GM12874 (cell line): ENCODE data around the gene MBD4.

Source experiments
- TF ChIP-seq, protein P1 (sequence below): IDR thresholded peaks from 2 replicates; pipeline ENCODE4 v1.5.1; 2011; ENCODE audit warnings: low read depth, mild to moderate bottlenecking, control low read depth, low read length, moderate library complexity; ENCODE audit not compliant: insufficient read depth

Gene MBD4

GRCh38 chr3:129439817-129440617 is at the start of gene MBD4, which contains the start of gene IFT122:
Gene MBD4 (minus strand): TSS chr3:129439948. CDS start chr3:129439833, 115 bp downstream.
Gene IFT122 (plus strand): TSS chr3:129440224. CDS start chr3:129440331, 107 bp downstream.
- TF ChIP-seq, protein P1, sequence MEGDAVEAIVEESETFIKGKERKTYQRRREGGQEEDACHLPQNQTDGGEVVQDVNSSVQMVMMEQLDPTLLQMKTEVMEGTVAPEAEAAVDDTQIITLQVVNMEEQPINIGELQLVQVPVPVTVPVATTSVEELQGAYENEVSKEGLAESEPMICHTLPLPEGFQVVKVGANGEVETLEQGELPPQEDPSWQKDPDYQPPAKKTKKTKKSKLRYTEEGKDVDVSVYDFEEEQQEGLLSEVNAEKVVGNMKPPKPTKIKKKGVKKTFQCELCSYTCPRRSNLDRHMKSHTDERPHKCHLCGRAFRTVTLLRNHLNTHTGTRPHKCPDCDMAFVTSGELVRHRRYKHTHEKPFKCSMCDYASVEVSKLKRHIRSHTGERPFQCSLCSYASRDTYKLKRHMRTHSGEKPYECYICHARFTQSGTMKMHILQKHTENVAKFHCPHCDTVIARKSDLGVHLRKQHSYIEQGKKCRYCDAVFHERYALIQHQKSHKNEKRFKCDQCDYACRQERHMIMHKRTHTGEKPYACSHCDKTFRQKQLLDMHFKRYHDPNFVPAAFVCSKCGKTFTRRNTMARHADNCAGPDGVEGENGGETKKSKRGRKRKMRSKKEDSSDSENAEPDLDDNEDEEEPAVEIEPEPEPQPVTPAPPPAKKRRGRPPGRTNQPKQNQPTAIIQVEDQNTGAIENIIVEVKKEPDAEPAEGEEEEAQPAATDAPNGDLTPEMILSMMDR, result no peak

DNA sequence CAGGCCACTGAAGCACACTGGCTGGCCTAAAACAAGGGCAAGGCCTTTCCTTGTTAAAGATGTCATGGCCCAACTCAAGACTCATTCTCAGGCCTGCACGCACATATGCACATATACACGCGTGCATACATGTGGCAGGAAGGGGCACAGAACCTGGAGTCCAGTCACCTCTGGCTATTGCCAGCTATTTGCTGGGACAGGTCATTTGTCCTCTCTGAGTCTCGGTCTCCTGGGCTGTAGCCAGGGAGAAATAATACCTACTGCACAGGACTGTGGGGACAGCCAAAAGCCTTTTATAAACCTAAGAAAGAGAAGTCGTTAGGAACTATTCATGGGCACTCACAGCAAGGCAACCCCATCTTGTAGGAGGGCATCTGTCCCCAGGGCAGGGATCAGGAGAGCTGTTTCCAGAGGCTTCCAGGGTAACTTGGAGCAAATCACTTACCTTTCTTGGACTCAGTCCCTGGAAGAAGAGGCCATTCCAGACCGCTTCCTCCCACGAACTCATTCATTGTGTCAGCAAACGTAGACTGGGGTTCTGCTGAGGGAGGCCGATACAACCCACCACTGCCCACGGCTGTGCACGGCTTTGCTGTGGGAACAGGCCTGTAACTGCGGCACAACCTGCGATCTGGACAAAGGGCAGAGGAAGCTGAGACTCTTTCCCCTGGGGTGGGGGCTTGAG is 47.6 kb upstream of the MBD4 start:
- TF ChIP-seq, protein P1, result no peak

GRCh38 chr3:129486664-129487035 is 46.9 kb upstream of the MBD4 start:
- TF ChIP-seq, protein P1, result no peak

DNA sequence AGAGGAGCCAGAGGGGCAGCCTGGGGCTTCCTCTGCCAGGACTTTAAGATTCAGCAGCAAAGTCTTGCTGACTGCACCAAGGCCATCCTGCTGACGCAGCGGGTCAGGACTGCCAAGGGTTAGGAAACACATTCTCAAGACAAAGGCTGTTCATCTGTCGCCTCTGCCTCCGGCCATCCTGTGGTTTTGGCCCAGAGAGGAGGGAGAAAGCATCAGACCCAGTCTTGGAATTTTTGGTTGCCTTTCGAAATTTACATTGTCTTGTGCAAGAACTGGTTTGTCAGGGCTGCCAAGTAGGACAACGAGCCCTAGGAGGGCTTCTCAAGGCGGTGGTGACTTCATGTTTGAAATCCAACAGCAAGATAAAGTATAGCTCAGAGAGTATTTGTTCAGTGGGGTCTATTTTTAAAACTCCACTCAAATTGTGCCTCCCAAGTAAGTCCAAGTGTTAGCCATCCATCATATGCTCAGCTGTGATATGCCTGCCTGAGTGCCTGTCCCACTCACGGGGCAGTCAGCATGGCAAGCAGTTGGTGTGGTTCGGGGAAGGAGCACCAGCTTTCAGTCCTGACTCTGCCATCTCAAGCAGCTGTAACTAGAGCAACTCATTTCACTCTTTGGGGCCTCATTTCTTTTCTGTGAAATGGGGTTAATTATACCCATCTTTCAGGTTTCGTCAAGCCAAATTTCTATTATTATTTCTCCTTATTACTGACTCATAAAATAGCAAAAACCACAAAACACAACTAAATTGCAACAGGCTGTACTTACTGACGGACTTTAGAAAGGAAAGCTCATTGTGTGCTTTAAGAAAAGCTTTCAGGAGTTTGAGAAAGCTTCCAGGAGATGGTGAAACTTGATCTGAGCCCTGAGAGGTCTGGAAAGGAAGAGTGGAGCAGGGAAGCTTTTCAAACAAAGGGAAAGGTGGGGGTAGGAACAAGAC is 46.2 kb upstream of the MBD4 start:
- TF ChIP-seq, protein P1, result no peak

DNA sequence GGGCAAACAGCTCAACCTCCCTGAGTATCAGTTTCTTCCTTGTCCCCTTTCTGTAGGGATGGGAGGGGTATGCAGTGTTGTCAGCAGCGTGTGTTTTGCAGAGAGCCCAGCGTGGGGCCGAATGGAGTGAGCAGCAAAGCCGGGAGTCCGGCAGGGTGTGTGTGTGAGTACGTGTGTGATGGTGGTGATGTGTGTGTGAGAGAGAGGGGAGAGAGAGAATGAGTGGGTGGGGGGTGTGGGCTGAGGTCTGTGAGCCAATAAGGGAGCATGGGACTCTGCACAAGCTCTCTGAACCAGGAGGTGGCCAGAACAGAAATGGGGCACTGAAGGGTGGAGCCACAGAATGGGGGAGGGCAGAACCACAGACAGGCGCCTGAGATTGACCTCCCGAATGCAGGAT is 44.1 kb upstream of the MBD4 start:
- TF ChIP-seq, protein P1, result no peak

DNA sequence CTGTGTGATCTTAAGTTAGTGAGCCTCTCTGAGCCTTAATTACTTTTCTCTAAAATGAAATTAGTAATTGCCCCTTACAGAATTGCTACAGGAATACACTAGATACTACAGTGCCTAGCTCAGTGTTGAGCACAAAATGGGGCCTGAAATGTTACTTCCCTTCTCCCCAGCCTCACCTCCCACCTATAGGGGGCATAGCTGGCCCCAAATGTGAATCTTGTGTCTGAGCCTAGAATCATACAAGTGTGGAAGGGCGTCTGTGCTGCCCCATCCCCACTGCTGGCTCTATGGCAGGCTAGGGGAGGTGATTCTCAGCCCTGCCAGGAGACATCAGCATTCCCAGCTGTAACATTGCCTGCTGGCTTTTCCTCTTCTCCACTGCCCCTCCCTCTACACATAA is 43.0 kb upstream of the MBD4 start:
- TF ChIP-seq, protein P1, result peak; percentile 30; the same call in 1 of the 2 replicates
